Activated CD4-positive, CD25-positive, alpha-beta regulatory T cell treated with anti-CD3 and anti-CD28 coated beads, Interleukin-2, amount 50 U/mL, for 72 hours (primary cell): Measurements from ENCODE around the gene ZNF185.
A peak's percentile ranks its signal among the peaks of the same experiment; 100 is the strongest.

Experiments used
- DNase-seq: peaks from one replicate; pipeline ENCODE4 v3.0.0; 2021

The ZNF185 gene

GRCh38 chrX:152918707-152919106 is 20.8 kb downstream of the ZNF185 start:
- no peak for DNase-seq

DNA sequence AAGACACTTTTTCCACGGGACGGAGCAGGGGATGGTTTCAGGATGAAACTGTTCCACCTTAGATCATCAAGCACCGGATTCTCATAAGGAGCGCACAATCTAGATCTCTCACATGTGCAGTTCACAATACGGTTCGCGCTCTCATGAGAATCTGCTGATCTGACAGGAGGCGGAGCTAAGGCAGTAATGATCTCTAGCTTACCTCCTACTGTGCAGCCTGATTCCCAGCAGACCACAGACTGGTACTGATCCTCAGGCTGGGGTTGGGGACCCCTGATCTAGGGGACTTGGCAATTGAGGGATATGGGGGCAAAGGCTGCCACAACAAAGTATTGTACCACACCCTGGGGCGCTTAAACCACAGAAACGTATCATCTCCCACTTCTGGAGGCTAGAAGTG is 25.7 kb downstream of the ZNF185 start:
- no peak for DNase-seq

GRCh38 chrX:152925835-152926234 is 28.0 kb downstream of the ZNF185 start:
- DNase-seq, result no peak

DNA sequence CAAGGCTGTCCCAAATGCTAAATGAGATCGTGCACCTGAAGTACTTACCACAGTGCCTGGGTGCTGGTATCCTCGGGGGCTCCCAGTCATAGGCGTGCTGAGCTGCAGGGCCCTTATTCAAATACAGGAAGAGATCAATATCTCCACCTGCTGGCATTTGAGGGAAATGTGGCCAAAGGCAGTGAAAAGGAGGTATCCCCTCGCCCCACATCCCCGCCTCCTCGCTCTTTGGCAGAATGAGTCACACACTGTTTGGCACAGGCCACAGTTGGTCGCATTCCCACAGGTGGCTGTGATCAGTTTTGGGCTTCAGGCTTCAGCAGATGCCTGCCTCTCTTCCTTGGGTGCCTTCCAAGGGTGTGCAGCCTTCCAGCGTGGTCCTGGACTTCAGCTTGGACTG is 28.4 kb downstream of the ZNF185 start:
- DNase-seq, result no peak

DNA sequence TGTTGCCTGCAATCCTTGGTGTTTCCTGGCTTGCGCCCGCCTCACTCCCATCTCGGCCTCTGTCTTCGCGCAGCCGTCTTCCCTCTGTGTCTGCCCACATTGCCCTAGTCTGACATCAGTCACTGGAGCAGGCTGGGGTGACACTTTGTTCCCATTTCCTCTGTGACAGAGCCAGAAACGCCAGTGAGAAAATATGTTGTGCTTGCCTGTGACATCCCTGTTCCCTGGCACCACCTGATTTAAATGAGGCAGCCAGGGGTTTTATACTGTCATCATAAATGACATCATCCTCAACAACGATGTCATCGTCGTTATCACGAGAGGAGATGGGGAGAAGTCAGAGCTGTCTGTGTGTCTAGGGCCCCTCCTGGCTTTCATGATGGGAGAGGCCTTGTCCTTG is 29.1 kb downstream of the ZNF185 start:
- DNase-seq, result no peak

- no peak for DNase-seq
Measured at GRCh38 chrX:152927858-152928760, 30.2 kb downstream of the ZNF185 start.

DNA sequence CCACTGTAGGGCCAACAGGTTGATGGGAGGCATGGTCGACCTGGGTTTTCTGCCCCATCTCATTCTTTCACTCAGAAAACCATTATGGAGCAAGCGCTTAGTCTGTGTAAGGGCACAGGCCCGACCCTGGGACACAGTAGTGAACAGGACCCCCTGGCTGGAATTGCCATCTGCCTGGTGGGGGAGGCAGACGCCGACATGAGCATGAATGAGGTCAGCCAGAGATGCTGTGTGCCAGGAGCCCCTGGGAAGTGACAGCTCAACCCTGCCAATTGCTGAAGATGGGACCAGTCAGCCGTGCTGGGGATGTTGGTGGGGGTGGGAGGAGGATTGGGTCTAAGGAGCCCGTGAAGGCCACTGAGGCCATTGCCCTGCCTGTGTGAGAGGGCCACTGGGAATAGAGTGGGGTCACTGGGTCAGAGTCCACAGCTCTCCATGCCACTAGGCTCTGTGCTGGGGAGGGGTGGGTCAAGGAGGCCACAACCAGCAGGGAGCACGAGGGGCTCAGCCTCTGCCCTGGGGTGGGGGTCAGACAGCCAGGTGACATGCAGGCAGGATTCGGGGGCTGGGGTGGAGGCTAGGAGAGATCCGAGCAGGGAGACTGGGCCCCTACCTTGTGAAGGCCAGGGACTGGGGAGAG is 31.0 kb downstream of the ZNF185 start:
- no peak for DNase-seq

- no peak for DNase-seq
Measured at GRCh38 chrX:152929898-152930297, 32.0 kb downstream of the ZNF185 start.

- no peak for DNase-seq
Measured at GRCh38 chrX:152930516-152930915, 32.6 kb downstream of the ZNF185 start.

- no peak for DNase-seq
Measured at GRCh38 chrX:152932144-152932543, 34.3 kb downstream of the ZNF185 start.

DNA sequence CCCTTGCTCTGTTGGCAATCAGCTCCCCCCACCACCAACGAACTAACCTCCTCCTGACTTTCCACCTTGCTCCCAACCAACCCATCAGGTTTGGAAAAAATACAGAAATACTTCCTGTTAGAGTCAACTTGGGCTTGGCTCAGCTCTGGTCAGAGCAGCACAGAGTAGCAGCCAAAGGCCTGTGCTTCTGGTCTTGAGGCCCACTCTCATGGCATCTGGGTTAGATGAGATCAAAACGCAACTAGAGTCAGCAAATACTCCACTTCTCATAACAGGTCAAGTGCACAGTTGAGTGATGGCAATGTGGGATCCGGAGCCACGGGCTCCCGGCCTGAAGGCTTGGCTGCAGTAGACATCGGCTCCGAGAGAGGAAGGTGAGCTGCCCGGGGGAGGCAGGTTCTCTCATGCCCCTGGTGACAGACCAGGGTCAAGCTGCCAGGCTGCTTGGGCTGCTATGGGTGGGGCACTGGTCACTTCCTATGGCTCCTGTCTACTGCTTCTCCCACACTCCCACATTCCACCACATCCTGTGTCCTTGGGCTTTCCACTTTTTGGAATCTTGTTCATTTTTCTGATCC is 34.8 kb downstream of the ZNF185 start:
- DNase-seq, result no peak

- no peak for DNase-seq
Measured at GRCh38 chrX:152936306-152936705, 38.4 kb downstream of the ZNF185 start.

DNA sequence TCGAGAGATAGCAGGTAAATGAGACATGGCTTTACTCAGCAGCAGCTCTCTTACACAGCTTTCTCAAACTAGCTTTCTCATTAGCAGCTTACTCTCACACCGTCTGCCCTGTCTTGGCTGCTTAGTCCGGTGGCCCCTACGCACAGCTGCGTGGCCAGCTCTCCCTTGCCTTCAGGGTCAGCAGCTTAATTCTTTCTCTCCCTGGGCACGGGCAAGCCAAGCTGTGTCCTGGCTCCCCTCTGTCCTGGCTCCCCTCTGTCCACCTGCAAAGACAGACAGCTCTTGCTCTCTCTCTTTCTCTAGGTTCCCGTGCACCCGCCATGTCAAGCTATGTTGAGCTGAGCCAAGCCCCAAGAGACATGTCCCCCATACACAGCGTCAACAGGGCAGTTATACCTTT is 39.4 kb downstream of the ZNF185 start:
- no peak for DNase-seq

- peak; percentile 87 for DNase-seq
Measured at GRCh38 chrX:152941328-152942076, 43.6 kb downstream of the ZNF185 start.

GRCh38 chrX:152942077-152942442 is 44.2 kb downstream of the ZNF185 start:
- DNase-seq, result no peak

GRCh38 chrX:152943826-152944225 is 46.0 kb downstream of the ZNF185 start:
- DNase-seq, result no peak

GRCh38 chrX:152945021-152945979 is 47.4 kb downstream of the ZNF185 start:
- DNase-seq, result no peak

GRCh38 chrX:152946681-152947080 is 48.8 kb downstream of the ZNF185 start:
- DNase-seq, result no peak
